RCC 7860 (cell line): Measurements from ENCODE around the gene SUMO2.

ENCODE experiments used
- DNase-seq: peaks from one replicate; pipeline ENCODE4 v3.0.0-alpha.2; 2015; ENCODE audit warnings: low spot score
- FAIRE-seq: peaks from 2 replicates; lab custom pipeline; 2012; peaks lifted over from hg19 to GRCh38; lab: Jason Lieb, UNC

SUMO2 gene

DNA sequence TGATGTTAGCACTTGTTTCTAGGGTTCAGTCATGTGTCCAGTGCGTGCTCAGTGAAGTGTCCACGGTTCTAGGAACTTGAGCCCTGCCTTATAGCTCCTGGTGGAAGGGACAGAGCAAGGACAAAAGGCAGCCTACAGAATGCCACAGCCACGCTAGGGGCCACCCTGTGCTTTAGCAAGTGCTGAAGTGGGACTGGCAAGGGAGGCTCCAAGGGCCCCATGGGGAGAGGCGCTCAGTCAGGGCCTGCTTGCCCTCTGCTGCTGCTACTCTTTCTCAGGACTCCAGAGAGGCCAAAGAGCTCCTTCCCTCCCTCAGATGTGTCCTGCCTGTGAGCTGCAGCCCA, 58.0 kb downstream of the SUMO2 start:
- DNase-seq (no peak), FAIRE-seq (no peak)

DNA sequence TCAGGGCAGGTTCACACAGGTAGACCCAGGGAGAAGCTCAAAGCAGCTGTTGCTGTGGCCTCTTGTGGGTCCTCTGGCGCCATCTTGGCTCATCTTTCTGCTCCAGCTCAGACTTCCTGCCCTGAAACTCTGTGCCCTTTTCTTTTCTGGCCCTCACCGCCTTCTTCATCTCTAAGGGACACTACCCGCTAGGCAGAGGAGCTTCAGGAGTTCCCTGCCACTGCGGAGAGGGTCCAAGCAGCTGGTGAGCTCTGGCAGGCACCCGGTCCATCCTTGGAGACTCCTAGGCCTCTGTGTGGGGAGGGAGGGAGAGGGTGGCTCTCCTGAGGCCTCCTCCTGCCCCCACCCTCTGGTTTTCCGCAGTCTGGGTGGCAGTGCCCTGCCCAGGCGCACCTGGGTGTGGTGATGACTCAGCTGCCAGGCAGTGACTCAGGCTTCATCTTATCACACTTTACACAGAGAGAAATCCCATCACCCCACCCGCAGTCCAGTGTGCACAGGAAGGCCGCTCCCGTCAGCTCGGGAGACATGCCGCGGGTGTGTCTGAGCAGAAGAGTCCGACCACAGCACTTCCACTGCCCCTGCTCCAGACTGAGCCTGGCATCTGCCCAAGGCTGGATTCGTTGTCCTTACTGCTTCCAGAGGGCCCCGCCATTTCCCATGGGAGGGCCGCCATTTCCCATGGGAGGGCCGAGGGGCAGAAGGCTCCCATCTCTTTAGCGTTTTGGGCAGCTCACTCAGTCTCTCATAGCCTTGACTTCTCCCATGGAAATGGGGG, 58.5 kb downstream of the SUMO2 start:
- peak; percentile 100 for DNase-seq
- peak; percentile 93 for FAIRE-seq

DNA sequence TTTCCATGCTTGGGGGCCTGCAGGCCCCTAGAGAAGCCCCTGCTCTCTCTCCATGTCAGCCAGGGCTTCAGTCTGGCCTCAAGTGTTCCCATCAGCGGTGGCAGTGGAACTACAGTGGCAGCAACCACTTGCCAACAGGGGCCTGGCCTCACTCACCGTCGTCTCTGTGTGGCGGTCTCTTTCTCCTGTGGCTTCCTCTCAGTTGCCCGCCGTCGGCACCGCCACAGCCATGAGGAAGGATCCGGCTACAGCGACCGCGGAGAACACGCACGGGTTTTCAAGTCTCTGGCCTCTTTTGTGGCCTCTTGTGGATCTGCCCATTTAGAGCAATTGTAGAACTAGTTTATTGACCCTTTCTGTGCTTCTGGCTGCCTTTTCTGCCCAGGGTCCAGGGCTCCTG, 64.5 kb downstream of the SUMO2 start:
- no peak for DNase-seq
- no peak for FAIRE-seq

DNA sequence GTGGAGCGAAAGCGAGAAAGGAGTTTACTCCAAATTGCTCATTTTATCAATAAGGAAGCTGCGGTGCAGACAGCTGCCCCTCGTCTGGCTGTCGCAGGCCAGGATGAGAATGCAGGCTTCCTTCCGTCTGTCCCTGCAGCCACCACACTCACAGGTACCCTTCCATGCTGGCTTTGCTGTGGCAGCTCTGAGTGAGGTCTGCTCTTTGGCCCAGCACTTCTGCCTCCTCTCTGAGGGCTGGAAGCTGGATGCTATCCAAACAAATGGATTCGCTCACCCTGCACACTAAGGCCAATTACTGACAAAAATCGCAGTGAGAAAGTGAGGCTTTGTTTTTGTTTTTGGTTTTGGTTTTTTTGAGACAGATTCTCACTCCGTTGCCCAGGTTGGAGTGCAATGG, 66.0 kb downstream of the SUMO2 start:
- FAIRE-seq = no peak
- no peak for DNase-seq
